Astrocyte (in vitro differentiated cells and primary cell): ENCODE measurements around the gene ADGRF1. TPM values are rescaled to one million over a fixed set of nuclear protein-coding genes. Genes with fewer than 3 reads are reported as not detected.

ENCODE experiments used
- DNase-seq: peaks from one replicate; pipeline ENCODE4 v3.0.0-alpha.2; 2010; ENCODE audit warnings: low read depth
- FAIRE-seq: peaks from 2 replicates; lab custom pipeline; 2011; peaks lifted over from hg19 to GRCh38; lab: Jason Lieb, UNC
- H2AFZ ChIP-seq: 2 replicates; pipeline ENCODE4 v1.6.0; 2012; ENCODE audit warnings: low read depth, low read length, inconsistent platforms
- H3K27ac ChIP-seq: 2 replicates; pipeline ENCODE4 v1.5.1; 2011; ENCODE audit warnings: low read depth, low read length, inconsistent platforms
- H3K27me3 ChIP-seq: 2 replicates; pipeline ENCODE4 v1.6.0; 2011; ENCODE audit warnings: low read length, inconsistent platforms; ENCODE audit not compliant: insufficient read depth
- H3K36me3 ChIP-seq: 2 replicates; pipeline ENCODE4 v1.5.1; 2011; ENCODE audit warnings: low read length, inconsistent platforms; ENCODE audit not compliant: insufficient read depth
- H3K4me1 ChIP-seq: 2 replicates; pipeline ENCODE4 v1.5.1; 2011; ENCODE audit warnings: low read length, inconsistent platforms; ENCODE audit not compliant: insufficient read depth
- H3K4me2 ChIP-seq: 2 replicates; pipeline ENCODE4 v1.6.0; 2012; ENCODE audit warnings: low read length, inconsistent platforms
- H3K4me3 ChIP-seq: 2 replicates; pipeline ENCODE4 v1.5.1; 2011; ENCODE audit warnings: low read depth, mild to moderate bottlenecking, low read length, inconsistent platforms; ENCODE audit not compliant: insufficient read depth
- H3K79me2 ChIP-seq: 2 replicates; pipeline ENCODE4 v1.6.0; 2012; ENCODE audit warnings: mild to moderate bottlenecking, low read length, inconsistent platforms; ENCODE audit not compliant: insufficient read depth
- H3K9ac ChIP-seq: 2 replicates; pipeline ENCODE4 v1.6.0; 2012; ENCODE audit warnings: mild to moderate bottlenecking, low read length, inconsistent platforms
- H3K9me3 ChIP-seq: 2 replicates; pipeline ENCODE4 v1.5.1; 2012; ENCODE audit warnings: low read depth, mild to moderate bottlenecking, low read length, inconsistent platforms; ENCODE audit not compliant: insufficient read depth
- H4K20me1 ChIP-seq: 2 replicates; pipeline ENCODE4 v1.6.0; 2012; ENCODE audit warnings: low read length, inconsistent platforms; ENCODE audit not compliant: insufficient read depth
- H3K27ac Mint-ChIP-seq: one replicate; pipeline ENCODE4 v1.8.0; 2021; ENCODE audit warnings: mild to moderate bottlenecking, mixed read lengths; ENCODE audit not compliant: unreplicated experiment
- H3K27me3 Mint-ChIP-seq: one replicate; pipeline ENCODE4 v1.8.0; 2021; ENCODE audit warnings: low read depth, mixed read lengths; ENCODE audit not compliant: unreplicated experiment
- H3K36me3 Mint-ChIP-seq: one replicate; pipeline ENCODE4 v1.8.0; 2021; ENCODE audit warnings: low read depth, mixed read lengths; ENCODE audit not compliant: unreplicated experiment
- H3K4me1 Mint-ChIP-seq: one replicate; pipeline ENCODE4 v1.8.0; 2021; ENCODE audit warnings: low read depth, mixed read lengths; ENCODE audit not compliant: unreplicated experiment
- H3K4me3 Mint-ChIP-seq: one replicate; pipeline ENCODE4 v1.8.0; 2021; ENCODE audit warnings: mild to moderate bottlenecking, moderate library complexity, mixed read lengths; ENCODE audit not compliant: unreplicated experiment
- H3K9me3 Mint-ChIP-seq: one replicate; pipeline ENCODE4 v1.8.0; 2021; ENCODE audit warnings: mild to moderate bottlenecking, mixed read lengths; ENCODE audit not compliant: unreplicated experiment
- CTCF ChIP-seq: IDR thresholded peaks from 2 replicates; pipeline ENCODE4 v1.5.1; 2011; ENCODE audit warnings: low read depth, mild to moderate bottlenecking, inconsistent platforms, low read length, moderate library complexity; ENCODE audit not compliant: insufficient read depth
- EZH2 ChIP-seq: IDR thresholded peaks from 2 replicates; pipeline ENCODE4 v1.6.1; 2012; ENCODE audit warnings: mild to moderate bottlenecking, low read length, inconsistent platforms; ENCODE audit not compliant: insufficient read depth
- total RNA-seq: library from RNA; stranded (reverse); gene quantifications from 2 replicates; pipeline ENCODE4 v1.2.1, GENCODE V29; 2021

Gene ADGRF1
- total RNA-seq, 1 donor from 2014 or later: 0.25 TPM

DNA sequence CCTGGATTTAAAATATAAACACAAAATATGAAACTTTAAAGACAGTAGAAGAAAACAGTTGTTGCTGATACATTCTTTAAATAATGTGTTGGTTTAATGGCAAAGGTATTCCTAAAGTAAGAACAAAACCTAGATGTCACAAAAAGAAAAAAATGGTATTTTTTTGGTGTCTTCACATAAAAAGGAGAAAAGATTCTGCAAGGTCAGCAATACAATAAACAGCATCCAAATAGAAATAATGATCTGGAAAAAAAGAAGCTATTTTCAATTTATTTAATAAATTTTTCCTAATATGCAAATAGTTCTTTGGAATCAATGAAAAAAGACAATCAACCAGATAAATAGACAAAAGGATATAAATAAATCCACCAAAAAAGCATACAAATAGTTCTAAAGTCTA is 6.5 kb upstream of the ADGRF1 start:
- no peaks in the 10 kb centered on the region for H4K20me1 ChIP-seq
- Mint-ChIP-seq H3K9me3 (no peaks in the 10 kb centered on the region), H3K4me3 (no peak overlapping the region), H3K27me3 (no peaks in the 10 kb centered on the region), H3K4me1 (peaks cover 8% of the 10 kb centered on the region), H3K27ac (no peak overlapping the region), H3K36me3 (no peaks in the 10 kb centered on the region)
- H2AFZ ChIP-seq: no peak overlapping the region
- no peaks in the 10 kb centered on the region for H3K79me2 ChIP-seq
- H3K9me3 ChIP-seq: no peaks in the 10 kb centered on the region
- FAIRE-seq (no peak), DNase-seq (no peak)
- no peaks in the 10 kb centered on the region for H3K36me3 ChIP-seq
- H3K4me2 ChIP-seq: no peak overlapping the region
- no peak overlapping the region for H3K9ac ChIP-seq
- H3K4me1 ChIP-seq: peaks cover 16% of the 10 kb centered on the region
- no peak for TF ChIP-seq CTCF
- no peak for TF ChIP-seq EZH2
- no peaks in the 10 kb centered on the region for H3K27me3 ChIP-seq
- no peak overlapping the region for H3K4me3 ChIP-seq
- H3K27ac ChIP-seq: no peak overlapping the region

DNA sequence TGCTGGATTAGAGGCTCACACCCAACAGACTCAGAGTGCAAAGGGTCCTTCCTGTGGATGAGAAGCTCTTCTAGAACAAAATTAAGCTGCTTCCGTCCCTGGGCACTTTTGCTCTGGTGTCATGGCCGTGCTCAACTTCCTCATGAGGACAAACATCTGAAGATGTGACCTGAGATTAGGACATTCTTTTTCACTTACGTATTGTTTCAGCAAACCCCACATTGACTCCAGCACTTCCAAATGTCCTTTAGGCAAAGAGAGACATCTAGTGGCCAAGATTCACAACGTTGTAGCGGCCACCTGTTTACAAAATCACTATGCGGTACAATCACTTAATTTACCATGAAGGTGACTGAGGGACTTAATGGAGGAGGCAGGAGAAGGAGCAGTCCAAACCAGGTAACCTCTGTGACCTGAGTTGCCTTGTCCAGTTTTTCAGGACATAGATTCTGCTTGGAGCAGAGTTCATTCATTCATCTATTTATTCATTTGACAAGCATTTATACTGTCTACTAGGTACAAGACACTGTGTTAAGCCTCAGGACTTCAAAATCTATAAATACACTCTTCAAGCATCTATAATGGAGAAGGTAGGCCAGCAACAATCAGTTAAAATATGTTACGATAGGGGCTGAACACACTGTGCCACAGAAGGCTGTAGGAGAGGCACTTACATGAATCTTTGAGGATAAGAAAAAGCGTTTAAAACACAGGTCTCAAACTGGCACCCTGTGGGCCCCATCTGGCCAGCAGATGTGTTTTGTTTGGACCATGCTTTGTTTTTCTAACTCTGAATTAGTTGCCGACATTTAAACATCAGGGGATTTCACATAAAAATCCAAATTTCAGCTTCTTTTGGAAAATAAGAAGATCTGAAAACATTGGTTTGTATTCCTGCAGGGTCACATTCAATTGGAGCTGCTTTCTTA is 5.6 kb upstream of the ADGRF1 start:
- Histone ChIP-seq H3K36me3 (no peaks in the 10 kb centered on the region), H3K27me3 (no peaks in the 10 kb centered on the region), H3K79me2 (no peaks in the 10 kb centered on the region), H3K9ac (no peak overlapping the region), H3K4me3 (no peak overlapping the region), H2AFZ (peak overlapping the region; percentile 19), H3K9me3 (no peaks in the 10 kb centered on the region), H3K4me1 (peaks cover 16% of the 10 kb centered on the region), H4K20me1 (no peaks in the 10 kb centered on the region), H3K4me2 (peak overlapping the region; percentile 39), H3K27ac (peak overlapping the region; percentile 11)
- peak; percentile 86 for FAIRE-seq
- Mint-ChIP-seq H3K4me3 (no peak overlapping the region), H3K4me1 (peaks cover 10% of the 10 kb centered on the region), H3K27me3 (no peaks in the 10 kb centered on the region), H3K27ac (peak overlapping the region; percentile 15), H3K9me3 (no peaks in the 10 kb centered on the region), H3K36me3 (no peaks in the 10 kb centered on the region)
- TF ChIP-seq EZH2: no peak
- TF ChIP-seq CTCF: peak; percentile 84
- peak; percentile 83 for DNase-seq

- Mint-ChIP-seq H3K27me3 (no peaks in the 10 kb centered on the region), H3K27ac (peak overlapping the region; percentile 6), H3K36me3 (no peaks in the 10 kb centered on the region), H3K9me3 (no peaks in the 10 kb centered on the region), H3K4me3 (no peak overlapping the region), H3K4me1 (peaks cover 15% of the 10 kb centered on the region)
- Histone ChIP-seq H3K4me2 (peak overlapping the region; percentile 39), H3K27me3 (no peaks in the 10 kb centered on the region), H3K9me3 (no peaks in the 10 kb centered on the region), H3K4me1 (peaks cover 18% of the 10 kb centered on the region), H3K27ac (peak overlapping the region; percentile 11), H4K20me1 (no peaks in the 10 kb centered on the region), H2AFZ (peak overlapping the region; percentile 19), H3K36me3 (no peaks in the 10 kb centered on the region), H3K9ac (no peak overlapping the region), H3K79me2 (no peaks in the 10 kb centered on the region), H3K4me3 (no peak overlapping the region)
- no peak for TF ChIP-seq CTCF
- TF ChIP-seq EZH2: no peak
- no peak for DNase-seq
- no peak for FAIRE-seq
Observed at GRCh38 chr6:47047097-47047478, 5.0 kb upstream of the ADGRF1 start.
